ENCODE data around the gene NKIRAS2.

GRCh38 chr17:42051645-42052044 lies 31.8 kb downstream of the NKIRAS2 start:
- no peak for TF ChIP-seq EZH2 (IDR thresholded peaks at IDR 0.05; ENCODE audit: low read length)
- no peak for TF ChIP-seq CTCF (optimal IDR thresholded peaks at IDR 0.05 in 1 of 3, IDR thresholded peaks at IDR 0.05 in 1 of 3, conservative IDR thresholded peaks at IDR 0.05 in 1 of 3; ENCODE audit: extremely low read depth in 1 of 3, insufficient read depth in 2 of 3, low read length in 3 of 3)
